ENCODE data around the gene CHST12. TPM values are rescaled to one million over a fixed set of nuclear protein-coding genes. Genes with fewer than 3 reads are reported as not detected.

The CHST12 gene
- total RNA-seq (2014; rRNA removed; shearing (Covaris generic)) = 6.0 and 8.2 TPM in 2 replicates

GRCh38 chr7:2403014-2403717 lies at the start of gene CHST12:
Gene CHST12, plus strand, starts transcription at chr7:2403611. Its CDS starts 29,029 bp downstream, at chr7:2432640.

GRCh38 chr7:2354186-2354938 lies 49.0 kb upstream of the CHST12 start, which contains the start of gene EIF3B:
Gene EIF3B, plus strand, starts transcription at chr7:2354827. Its CDS starts 95 bp downstream, at chr7:2354922.

GRCh38 chr7:2476298-2476697 lies 72.9 kb downstream of the CHST12 start, which contains the start of gene GRIFIN:
Gene GRIFIN, minus strand, starts transcription at chr7:2476398. Its CDS starts 15 bp downstream, at chr7:2476383.

Small RNA genes within 50 kb of the gene (small RNA-seq; reads per million reads assigned to genes)
- not detected for gene AC004840.2

Other genes with a start within 250 kb of the CHST12 start
- gene MAD1L1, start 170.7 kb upstream of the CHST12 start, total RNA-seq (2014; rRNA removed; shearing (Covaris generic)) = 71.4 and 81.7 TPM in 2 replicates
- 42.9 and 48.8 TPM in 2 replicates for gene MRM2, start 161.4 kb upstream of the CHST12 start, total RNA-seq (2014; rRNA removed; shearing (Covaris generic))
- 63.0 and 80.4 TPM in 2 replicates for gene NUDT1, start 161.4 kb upstream of the CHST12 start, total RNA-seq (2014; rRNA removed; shearing (Covaris generic))
- gene SNX8, start 89.2 kb upstream of the CHST12 start, total RNA-seq (2014; rRNA removed; shearing (Covaris generic)) = 19.4 and 25.5 TPM in 2 replicates
- gene EIF3B, start 48.8 kb upstream of the CHST12 start, total RNA-seq (2014; rRNA removed; shearing (Covaris generic)) = 338 and 368 TPM in 2 replicates
- gene GRIFIN, start 72.8 kb downstream of the CHST12 start, total RNA-seq (2014; rRNA removed; shearing (Covaris generic)) = not detected in 2 replicates
- 2.8 and 4.9 TPM in 2 replicates for gene LFNG, start 116.2 kb downstream of the CHST12 start, total RNA-seq (2014; rRNA removed; shearing (Covaris generic))
- gene BRAT1, start 151.9 kb downstream of the CHST12 start, total RNA-seq (2014; rRNA removed; shearing (Covaris generic)) = 48.8 and 51.0 TPM in 2 replicates
- gene IQCE, start 155.4 kb downstream of the CHST12 start, total RNA-seq (2014; rRNA removed; shearing (Covaris generic)) = 9.5 and 9.8 TPM in 2 replicates
- gene TTYH3, start 228.4 kb downstream of the CHST12 start, total RNA-seq (2014; rRNA removed; shearing (Covaris generic)) = 14.9 and 19.2 TPM in 2 replicates